ENCODE data around the gene COA4.
"Not testable (repeated sequence)": the region's sequence is repeated elsewhere in the genome, so short reads cannot be mapped to it uniquely, and the experiment has no call there.

The COA4 gene

GRCh38 chr11:73876424-73877310 lies at the start of gene COA4, which contains the start of gene PAAF1:
COA4 (minus strand) TSS chr11:73876846; CDS start chr11:73873378, 3,468 bp downstream.
PAAF1 (plus strand) TSS chr11:73876999; CDS start chr11:73877022, 23 bp downstream.
- peak; percentile 97 for DNase-seq

DNA sequence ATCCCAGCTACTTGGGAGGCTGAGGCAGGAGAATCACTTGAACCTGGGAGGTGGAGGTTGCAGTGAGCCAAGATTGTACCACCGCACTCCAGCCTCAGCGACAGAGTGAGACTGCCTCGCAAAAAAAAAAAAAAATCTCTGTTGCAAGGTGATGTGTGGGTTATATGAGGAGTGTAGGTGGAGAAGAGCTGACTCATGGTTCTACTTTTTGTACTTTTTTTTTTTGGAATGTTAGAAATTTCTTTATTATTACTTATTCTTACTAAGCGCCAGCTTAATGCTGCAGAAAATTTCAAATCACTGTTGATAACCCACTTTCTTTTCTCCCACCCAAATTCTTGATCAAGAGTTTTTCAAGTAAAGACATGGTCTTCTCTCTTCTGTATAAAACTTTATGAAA lies 44.5 kb upstream of the COA4 start:
- DNase-seq: no peak

GRCh38 chr11:73916435-73916834 lies 39.8 kb upstream of the COA4 start:
- DNase-seq: no peak

DNA sequence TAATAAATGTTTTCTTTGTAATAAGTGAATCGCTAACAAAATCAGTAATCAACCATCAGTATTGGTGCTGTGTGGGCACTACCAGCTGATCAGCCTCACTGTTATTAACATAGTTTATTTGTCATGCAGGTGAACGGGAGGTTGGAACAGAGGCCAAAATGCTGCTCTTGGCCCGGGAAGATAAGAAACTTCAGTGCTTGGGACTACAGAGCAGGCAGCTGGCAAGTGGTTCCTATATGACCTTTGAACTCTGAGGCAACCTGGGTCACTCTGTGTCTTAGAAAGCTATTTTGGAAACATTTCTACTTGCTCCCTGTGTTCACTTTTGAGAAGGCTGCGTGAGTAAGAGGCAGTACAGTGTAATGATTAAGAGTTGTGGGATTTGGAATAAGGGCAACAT lies 37.6 kb upstream of the COA4 start:
- DNase-seq: no peak

DNA sequence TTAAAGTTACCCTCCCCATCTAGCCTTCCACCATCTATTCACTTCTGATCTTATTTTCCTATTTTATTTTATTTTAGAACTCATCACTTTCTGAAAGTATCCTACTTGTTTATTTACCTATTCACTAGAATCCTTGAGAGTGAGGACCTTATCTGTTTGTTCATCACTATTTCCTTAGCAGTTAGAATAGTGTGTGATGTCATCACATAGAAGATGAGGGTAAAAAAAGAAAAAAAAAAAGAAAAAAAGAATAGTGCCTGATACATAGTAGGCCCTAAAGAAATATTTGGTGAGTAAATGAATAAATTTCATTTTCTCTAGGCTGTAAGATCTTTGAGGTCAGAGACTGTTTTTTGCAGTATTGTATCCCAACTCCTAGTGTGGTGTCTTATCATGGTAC lies 36.8 kb upstream of the COA4 start:
- DNase-seq: no peak

- no peak for DNase-seq
These were observed 35.4 kb upstream of the COA4 start for GRCh38 chr11:73912026-73912425.

DNA sequence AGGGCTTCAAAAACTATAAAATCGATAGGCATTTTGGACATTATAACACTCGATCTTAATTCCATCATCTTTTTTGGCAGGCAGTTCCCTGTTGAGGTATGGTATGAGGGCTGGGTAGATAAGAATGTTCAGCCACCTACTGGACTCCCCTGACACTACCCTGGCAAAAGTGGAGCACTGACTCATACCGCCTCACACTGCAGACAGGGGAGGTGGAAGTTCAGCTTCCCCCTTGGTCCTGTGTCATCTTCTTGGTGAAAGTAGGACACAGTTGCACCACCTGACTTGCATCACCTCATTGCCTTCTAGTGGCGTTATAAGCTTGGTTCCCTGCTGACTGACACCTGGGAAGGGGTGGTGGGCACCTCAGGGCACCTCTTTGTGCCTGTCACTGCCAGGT lies 30.5 kb upstream of the COA4 start:
- no peak for DNase-seq

GRCh38 chr11:73902303-73902702 lies 25.7 kb upstream of the COA4 start:
- no peak for DNase-seq

DNA sequence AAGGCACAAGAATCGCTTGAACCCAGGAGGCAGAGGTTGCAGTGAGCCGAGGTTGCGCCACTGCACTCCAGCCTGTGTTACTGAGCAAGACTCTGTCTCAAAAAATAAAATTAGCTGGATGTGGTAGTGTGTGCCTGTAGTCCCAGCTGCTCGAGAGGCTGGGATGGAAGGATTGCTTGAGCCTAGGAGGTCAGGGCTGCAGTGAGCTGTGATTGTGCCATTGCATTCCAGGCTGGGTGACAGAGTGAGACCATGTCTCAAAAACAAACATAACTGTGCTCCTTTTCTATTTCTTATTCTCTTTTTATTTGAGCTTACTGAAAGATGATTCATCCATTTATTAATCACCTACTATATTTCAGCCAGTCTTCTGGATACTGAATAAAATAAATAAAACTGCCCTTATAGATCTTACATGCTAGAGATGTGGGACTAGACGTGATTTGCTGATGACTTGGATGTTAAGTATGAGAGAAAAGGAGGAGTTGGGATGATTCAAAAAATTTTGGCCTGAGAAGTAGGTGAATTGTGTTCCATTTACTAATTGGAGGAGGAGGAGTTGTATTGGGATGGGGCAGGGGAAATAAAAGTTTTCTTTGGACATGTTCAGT lies 18.2 kb upstream of the COA4 start:
- no peak for DNase-seq

- no peak for DNase-seq
These were observed 16.4 kb upstream of the COA4 start for GRCh38 chr11:73893041-73893440.

GRCh38 chr11:73889536-73889935 lies 12.9 kb upstream of the COA4 start:
- DNase-seq: no peak

DNA sequence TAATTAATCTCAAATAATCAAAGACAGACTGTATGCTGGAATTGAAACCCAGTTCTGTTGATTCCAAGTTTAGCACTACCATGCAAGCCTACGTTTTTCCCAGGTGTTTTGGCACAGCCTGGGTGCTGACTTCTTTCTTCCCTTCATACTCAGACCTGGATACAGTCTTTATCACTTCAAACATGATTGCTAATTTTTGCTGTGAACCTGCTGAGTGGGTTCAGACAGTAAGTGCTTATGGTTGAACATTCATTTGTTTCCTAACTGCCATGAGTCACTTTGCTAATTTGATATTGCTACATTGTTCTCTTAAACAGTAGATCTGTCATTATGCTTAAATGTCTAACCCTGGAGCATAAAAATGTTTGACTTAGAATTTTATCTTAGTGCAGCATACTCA lies 12.4 kb upstream of the COA4 start:
- DNase-seq: no peak

DNA sequence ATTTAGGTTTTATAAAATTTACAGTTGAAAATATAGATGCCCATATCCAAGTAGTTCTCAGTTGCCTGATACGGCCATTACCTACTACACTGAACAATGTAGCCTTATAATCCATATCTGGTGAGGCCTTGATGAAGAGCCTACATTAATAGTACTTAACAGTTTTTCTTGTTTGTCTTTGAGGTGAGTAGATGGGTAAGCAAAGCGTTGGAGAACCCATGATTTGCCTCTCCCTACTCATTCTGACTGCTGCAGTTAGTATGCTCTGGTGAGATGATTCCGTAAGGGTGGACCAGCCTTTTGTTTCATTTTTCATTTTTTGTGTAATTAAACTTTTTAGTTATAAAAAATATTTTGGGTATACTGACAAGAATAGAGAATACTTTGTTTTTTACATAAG lies 11.6 kb upstream of the COA4 start:
- DNase-seq: no peak

DNA sequence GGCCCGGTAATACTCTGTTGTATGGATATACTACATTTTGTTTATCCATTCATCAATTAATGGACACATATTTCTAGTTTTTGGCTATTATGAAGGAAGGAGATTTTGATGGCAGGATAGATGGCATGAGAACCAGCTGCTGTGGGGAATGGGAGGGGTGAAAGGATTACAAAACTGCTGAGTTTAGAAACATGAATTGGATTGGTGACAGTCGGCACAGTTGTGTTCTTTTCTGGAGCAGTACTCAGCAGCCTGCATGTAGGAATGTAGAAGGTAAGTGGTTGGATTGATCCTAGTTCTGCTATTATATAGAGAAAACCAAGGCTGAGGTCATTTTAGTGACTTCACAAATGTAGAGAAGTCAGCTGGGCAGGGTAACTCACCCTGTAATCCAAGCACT lies 7.2 kb upstream of the COA4 start:
- DNase-seq: no peak

DNA sequence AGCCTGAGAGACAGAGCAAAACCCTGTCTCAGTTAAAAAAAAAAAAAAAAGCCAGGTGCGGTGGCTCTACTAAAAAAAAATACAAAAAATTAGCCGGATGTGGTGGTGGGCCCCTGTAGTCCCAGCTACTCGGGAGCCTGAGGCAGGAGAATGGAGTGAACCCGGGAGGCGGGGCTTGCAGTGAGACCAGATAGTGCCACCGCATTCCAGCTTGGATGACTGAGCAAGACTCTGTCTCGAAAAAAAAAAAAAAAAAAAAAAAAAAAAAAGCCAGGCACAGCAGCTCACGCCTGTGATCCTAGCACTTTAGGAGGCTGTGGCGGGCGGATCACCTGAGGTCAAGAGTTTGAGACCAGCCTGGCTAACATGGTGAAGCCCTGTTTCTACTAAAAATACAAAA lies 3.8 kb upstream of the COA4 start:
- DNase-seq: not testable (repeated sequence)

- DNase-seq: no peak
These were observed 2.1 kb upstream of the COA4 start for GRCh38 chr11:73878771-73879170.

- DNase-seq: no peak
These were observed 806 bp downstream of the COA4 start for GRCh38 chr11:73875840-73876239.

- no peak for DNase-seq
These were observed 1.3 kb downstream of the COA4 start for GRCh38 chr11:73875380-73875779.

DNA sequence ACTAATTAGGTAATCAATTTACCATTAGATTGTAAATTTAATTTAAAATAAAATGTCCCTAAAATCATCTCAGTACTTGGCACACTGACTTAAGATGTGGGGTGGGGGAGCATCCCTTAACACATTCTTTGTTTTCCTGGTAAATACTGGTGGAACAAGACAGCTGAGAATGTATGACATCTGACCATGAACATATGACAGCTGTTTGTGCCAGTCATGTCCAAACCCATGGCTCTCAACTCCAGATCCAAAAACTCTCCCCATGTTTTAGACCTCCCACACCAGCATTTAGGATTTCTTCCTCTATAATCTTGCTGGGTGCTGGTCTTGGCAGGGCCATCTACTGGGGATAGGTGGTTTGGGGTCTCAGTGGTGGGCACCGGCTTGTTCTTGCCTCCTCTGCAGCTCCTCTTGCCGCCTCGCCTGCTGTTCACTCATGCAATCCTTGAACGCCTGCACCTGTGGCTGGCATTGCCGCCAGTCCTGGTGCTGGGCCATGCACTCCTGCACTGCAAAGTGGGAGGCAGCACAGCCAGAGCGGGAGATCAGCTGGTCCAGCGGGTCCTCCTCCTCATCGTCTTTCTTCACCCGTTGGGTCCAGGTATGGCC lies 3.8 kb downstream of the COA4 start:
- DNase-seq: no peak

DNA sequence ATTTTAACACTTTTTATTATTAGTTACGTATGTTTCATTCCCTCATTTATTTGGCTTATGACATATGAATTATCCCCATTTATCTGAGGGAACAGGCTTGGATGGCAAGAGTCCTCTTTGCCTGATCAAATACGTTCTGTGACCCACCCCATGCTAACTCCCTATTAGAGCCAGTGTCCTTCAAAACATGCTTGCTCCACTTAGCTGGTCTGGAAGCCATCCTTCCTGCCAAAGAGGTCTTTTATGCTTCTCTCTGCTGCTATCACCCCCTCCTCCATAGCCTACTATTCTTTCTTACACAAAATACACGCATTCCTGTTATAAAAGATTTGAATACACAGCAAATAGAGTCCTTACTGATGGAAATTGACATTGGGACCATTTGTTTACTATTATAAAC lies 6.4 kb downstream of the COA4 start:
- no peak for DNase-seq

DNA sequence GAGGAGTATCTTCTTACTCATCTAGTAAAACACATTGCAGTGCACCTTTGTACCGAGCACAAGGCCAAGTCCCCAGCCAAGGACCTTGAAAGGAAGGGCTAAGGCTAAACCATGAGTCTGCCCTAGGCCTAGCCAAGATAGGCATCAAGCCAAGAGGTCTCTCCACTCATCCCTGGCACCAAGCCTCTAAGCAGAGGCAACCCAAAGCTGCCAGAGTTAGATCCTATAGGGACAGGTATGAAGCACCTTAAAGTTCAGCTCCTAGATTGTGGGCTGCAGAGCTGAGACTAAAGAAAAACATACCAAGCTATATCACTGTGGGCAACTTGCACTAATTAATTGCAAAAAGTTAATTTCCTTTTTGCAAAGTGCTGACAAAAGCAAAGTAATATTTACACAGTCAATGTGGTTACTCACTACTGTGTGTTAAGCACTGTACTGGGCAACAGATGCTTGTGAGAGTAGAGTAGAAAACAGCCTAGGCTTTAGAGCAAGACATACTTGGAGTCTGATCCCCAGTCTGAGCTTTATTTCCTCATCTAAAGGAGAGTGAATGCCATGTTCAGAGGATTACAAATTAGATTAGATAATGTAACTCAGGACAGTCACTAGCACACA lies 7.2 kb downstream of the COA4 start:
- DNase-seq: no peak

GRCh38 chr11:73866586-73866996 lies 10.1 kb downstream of the COA4 start:
- DNase-seq: no peak

DNA sequence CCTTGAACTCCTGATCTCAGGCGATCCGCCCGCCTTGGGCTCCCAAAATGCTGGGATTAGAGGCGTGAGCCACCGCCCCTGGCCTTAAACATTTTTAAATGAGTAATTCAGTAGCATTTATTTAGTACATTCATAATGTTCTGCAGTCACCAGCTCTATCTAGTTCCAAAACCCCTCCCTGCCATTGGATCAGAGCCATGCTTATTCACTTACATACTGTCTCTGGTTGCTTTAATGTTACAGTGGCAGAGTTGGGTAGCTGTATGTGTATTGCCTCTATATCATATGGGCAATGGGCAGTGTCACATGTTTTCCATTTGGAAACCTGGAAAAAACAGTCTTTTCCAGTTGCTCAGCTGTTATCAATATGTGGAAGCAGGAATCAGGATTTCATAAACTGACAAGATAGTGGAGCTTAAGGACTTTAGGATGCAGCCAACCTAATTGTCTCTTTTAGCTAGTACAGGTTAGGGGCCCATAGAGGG lies 10.5 kb downstream of the COA4 start:
- DNase-seq: no peak
